ENCODE results near the gene SPATS2L.

- TF ChIP-seq CTCF (IDR thresholded peaks at IDR 0.05) (no peak), POLR2A (IDR thresholded peaks at IDR 0.05) (no peak)
These were observed 148.7 kb downstream of the SPATS2L start for GRCh38 chr2:200454927-200455801.

Data from adrenal gland (tissue), 5 donors.